Neural crest cell (in vitro differentiated cells): ENCODE data around the gene LUC7L. TPM values are rescaled to one million over a fixed set of nuclear protein-coding genes. Genes with fewer than 3 reads are reported as not detected.
"Not testable (repeated sequence)": the region's sequence is repeated elsewhere in the genome, so short reads cannot be mapped to it uniquely, and the experiment has no call there.

Experiments used
- DNase-seq: peaks from one replicate; pipeline ENCODE4 v3.0.0; 2021; ENCODE audit warnings: low read depth, mixed read lengths, low spot score
- H3K27ac Mint-ChIP-seq: one replicate; pipeline ENCODE4 v1.8.0; 2021; ENCODE audit warnings: mild to moderate bottlenecking, mixed read lengths; ENCODE audit not compliant: unreplicated experiment
- H3K27me3 Mint-ChIP-seq: 2 replicates; pipeline ENCODE4 v1.8.0; 2021; ENCODE audit warnings: low read depth, mild to moderate bottlenecking, mixed read lengths
- H3K36me3 Mint-ChIP-seq: 2 replicates; pipeline ENCODE4 v1.8.0; 2021; ENCODE audit warnings: low read depth, mild to moderate bottlenecking, mixed read lengths
- H3K4me1 Mint-ChIP-seq: 2 replicates; pipeline ENCODE4 v1.8.0; 2021; ENCODE audit warnings: mixed read lengths
- H3K4me3 Mint-ChIP-seq: one replicate; pipeline ENCODE4 v1.8.0; 2021; ENCODE audit warnings: mild to moderate bottlenecking, mixed read lengths
- H3K9me3 Mint-ChIP-seq: 2 replicates; pipeline ENCODE4 v1.8.0; 2021; ENCODE audit warnings: mixed read lengths
- total RNA-seq: library from RNA; stranded (reverse); gene quantifications from 2 replicates; pipeline ENCODE4 v1.2.1, GENCODE V29; 2021
- TF ChIP-seq, protein P1 (sequence below): fragments of 200-600 bp; sonication (generic); conservative IDR thresholded peaks from 2 replicates; pipeline ENCODE4 v1.5.0; 2021; ENCODE audit warnings: antibody characterized with exemption, mild to moderate bottlenecking

The LUC7L gene
- total RNA-seq, 1 donor from 2014 or later, result 177 TPM

DNA sequence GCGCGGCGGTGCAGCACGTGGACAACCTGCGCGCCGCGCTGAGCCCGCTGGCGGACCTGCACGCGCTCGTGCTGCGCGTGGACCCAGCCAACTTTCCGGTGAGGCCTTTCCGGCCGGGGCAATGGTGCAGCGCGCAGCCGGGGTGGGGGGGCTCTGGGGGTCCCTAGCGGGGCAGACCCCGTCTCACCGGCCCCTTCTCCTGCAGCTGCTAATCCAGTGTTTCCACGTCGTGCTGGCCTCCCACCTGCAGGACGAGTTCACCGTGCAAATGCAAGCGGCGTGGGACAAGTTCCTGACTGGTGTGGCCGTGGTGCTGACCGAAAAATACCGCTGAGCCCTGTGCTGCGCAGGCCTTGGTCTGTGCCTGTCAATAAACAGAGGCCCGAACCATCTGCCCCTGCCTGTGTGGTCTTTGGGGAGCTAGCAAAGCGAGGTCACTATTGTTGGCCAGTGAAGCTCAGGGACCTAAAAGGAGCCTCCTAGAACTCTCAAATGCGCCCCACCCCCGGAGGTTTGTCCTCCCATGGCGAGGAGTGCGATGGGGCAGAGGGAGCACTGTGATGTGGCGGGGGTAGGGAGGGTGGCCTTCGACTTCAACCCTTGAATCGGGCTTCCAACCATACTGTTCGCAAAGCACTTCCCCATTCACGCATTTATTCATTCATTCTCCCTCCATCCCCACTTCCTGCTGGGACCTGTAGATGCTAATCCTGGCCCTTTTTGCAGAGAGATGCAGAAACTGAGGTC lies 62.7 kb downstream of the LUC7L start:
- Mint-ChIP-seq H3K9me3 (no peaks in the 10 kb centered on the region), H3K4me3 (no peak overlapping the region), H3K27me3 (peaks cover 81% of the 10 kb centered on the region), H3K36me3 (no peaks in the 10 kb centered on the region), H3K4me1 (no peaks in the 10 kb centered on the region), H3K27ac (no peak overlapping the region)
- no peak for DNase-seq
- TF ChIP-seq, protein P1, sequence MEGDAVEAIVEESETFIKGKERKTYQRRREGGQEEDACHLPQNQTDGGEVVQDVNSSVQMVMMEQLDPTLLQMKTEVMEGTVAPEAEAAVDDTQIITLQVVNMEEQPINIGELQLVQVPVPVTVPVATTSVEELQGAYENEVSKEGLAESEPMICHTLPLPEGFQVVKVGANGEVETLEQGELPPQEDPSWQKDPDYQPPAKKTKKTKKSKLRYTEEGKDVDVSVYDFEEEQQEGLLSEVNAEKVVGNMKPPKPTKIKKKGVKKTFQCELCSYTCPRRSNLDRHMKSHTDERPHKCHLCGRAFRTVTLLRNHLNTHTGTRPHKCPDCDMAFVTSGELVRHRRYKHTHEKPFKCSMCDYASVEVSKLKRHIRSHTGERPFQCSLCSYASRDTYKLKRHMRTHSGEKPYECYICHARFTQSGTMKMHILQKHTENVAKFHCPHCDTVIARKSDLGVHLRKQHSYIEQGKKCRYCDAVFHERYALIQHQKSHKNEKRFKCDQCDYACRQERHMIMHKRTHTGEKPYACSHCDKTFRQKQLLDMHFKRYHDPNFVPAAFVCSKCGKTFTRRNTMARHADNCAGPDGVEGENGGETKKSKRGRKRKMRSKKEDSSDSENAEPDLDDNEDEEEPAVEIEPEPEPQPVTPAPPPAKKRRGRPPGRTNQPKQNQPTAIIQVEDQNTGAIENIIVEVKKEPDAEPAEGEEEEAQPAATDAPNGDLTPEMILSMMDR, result no peak

DNA sequence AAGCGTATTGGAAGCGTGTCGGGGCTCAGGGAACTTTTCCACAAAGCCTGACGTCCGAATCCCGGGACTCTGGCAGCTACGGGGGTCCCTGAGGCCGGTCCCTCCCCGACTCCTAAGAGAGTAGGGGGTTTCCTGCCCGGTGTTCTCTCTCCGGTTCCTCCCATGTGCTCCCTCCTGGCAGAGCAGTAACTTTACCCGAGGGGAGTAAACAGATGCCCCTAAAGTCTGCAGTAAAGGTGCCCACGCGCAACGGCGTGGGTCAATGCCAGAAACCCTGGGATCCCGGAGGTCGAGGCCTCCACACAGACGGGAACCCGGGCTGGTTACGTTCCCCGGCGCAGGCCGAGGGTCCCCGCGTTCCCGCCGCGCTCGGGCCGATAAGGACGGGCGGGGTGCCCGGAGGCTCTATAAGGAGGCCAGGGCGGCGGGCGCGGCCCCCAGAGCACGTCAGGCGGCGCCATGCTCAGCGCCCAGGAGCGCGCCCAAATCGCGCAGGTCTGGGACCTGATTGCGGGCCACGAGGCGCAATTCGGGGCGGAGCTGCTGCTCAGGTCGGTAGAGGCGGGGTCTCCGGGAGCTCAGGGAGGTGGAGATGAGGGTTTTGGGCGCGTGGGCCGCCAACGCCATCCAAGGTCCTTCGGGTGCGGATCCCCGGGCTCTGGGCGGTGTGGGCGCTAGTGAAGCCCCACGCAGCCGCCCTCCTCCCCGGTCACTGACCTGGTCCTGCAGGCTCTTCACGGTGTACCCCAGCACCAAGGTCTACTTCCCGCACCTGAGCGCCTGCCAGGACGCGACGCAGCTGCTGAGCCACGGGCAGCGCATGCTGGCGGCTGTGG lies 63.5 kb downstream of the LUC7L start, which contains the start of gene HBM:
HBM (plus strand) TSS at position 440 of the 836 bp plus-strand sequence; CDS start at position 460, 20 bp downstream.
- DNase-seq, result no peak
- Mint-ChIP-seq H3K4me1 (no peaks in the 10 kb centered on the region), H3K27ac (no peak within 1 kb of the TSS), H3K36me3 (no peaks in the 10 kb centered on the region), H3K27me3 (peaks cover 81% of the 10 kb centered on the region), H3K4me3 (no peak within 1 kb of the TSS), H3K9me3 (no peaks in the 10 kb centered on the region)
- TF ChIP-seq, protein P1, result no peak

DNA sequence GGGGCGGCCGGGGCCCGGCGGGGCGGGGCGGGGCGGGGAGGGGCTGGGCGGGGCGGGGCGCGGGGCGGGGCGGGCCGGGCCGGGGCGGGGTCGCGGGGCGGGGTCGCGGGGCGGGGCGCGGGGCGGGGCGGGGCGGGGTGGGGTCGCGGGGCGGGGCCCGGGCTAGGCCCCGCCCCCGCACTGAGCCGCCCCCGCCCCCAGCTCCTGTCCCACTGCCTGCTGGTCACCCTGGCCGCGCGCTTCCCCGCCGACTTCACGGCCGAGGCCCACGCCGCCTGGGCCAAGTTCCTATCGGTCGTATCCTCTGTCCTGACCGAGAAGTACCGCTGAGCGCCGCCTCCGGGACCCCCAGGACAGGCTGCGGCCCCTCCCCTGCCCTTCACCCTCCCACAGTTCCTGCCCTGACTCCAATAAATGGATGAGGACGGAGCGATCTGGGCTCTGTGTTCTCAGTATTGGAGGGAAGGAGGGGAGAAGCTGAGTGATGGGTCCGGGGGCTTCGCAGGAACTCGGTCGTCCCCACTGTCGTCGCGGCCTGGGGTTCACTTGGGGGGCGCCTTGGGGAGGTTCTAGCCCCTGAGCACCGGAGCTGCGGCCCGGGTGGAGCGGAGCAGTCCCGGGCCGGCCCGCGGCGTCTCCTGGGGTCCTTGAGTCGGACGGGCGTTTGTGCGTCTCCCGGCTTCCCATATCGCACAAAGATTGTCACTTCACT lies 64.3 kb downstream of the LUC7L start:
- H3K4me3 Mint-ChIP-seq, result no peak overlapping the region
- no peak for DNase-seq
- TF ChIP-seq, protein P1, result no peak

DNA sequence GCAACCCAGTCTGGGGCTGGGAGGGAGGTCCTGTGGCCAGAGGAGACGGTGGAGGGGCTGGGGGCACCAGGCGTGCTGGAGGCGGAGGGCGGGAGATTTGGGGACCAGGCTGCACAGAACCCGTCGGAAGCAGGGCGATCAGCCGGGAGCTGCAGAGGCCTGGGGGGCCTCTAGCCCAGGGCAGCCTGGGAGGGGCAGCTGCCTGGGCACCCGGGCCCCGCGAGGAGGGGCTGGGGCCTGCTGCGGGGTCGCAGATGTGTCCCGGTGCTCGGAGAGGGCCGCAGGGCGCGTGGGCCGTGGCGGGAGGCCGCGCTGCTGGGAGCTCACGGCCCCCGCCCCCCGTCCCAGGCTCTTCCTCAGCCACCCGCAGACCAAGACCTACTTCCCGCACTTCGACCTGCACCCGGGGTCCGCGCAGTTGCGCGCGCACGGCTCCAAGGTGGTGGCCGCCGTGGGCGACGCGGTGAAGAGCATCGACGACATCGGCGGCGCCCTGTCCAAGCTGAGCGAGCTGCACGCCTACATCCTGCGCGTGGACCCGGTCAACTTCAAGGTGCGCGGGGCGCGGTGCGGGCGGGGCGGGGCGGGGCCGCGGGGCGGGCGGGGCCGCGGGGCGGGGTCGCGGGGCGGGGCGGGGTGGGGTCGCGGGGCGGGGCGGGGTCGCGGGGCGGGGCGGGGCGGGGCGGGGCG lies 65.0 kb downstream of the LUC7L start:
- not testable (repeated sequence) for H3K36me3 Mint-ChIP-seq, H3K27ac Mint-ChIP-seq, H3K4me1 Mint-ChIP-seq, H3K4me3 Mint-ChIP-seq, H3K9me3 Mint-ChIP-seq, DNase-seq
- H3K27me3 Mint-ChIP-seq, result peaks cover 71% of the 10 kb centered on the region

More for the DNA sequence above, 64.3 kb downstream of the LUC7L start:
- H3K27me3 Mint-ChIP-seq, result peaks cover 73% of the 10 kb centered on the region
- no peaks in the 10 kb centered on the region for H3K36me3 Mint-ChIP-seq
- H3K4me1 Mint-ChIP-seq, result no peaks in the 10 kb centered on the region
- H3K27ac Mint-ChIP-seq, result no peak overlapping the region
- no peaks in the 10 kb centered on the region for H3K9me3 Mint-ChIP-seq

DNA sequence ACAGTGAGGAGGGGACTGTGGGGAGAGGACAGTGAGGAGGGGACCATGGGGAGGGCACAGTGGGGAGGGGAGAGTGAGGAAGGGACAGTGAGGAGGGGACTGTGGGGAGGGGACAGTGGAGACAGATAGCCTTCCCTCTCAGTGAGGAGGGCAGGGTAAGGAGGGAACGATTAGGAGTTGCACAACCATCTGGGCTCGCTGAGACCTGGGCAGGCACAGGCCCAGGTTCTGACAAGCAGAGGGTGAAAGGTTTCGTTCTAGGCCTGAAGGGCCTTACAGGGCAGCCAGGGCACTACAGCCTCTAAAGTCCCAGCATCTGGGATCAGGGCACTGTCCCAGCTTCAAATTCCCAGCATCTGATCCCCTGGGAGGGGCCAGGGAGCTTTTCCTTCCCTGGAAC lies 65.6 kb downstream of the LUC7L start:
- H3K4me3 Mint-ChIP-seq, H3K27ac Mint-ChIP-seq, DNase-seq, H3K9me3 Mint-ChIP-seq, H3K4me1 Mint-ChIP-seq, H3K36me3 Mint-ChIP-seq: not testable (repeated sequence)
- peaks cover 69% of the 10 kb centered on the region for H3K27me3 Mint-ChIP-seq

DNA sequence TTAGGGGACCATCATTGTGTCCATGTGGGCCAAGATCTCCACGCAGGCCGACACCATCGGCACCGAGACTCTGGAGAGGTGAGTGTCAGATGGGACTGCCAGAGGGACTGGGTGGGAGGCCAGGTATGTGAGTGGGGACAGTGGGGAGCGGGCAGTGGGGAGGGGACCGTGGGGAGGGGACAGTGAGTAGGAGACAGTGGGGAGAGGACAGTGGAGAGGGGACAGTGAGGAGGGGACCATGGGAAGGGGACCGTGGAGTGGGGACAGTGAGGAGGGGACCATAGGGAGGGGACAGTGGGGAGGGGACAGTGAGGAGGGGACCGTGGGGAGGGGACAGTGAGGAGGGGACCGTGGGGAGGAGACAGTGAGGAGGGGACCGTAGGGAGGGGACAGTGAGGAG lies 66.1 kb downstream of the LUC7L start:
- peaks cover 67% of the 10 kb centered on the region for H3K27me3 Mint-ChIP-seq
- not testable (repeated sequence) for H3K9me3 Mint-ChIP-seq, H3K36me3 Mint-ChIP-seq, H3K4me1 Mint-ChIP-seq, DNase-seq, H3K27ac Mint-ChIP-seq, H3K4me3 Mint-ChIP-seq
